Omental fat pad (tissue), 4 donors: ENCODE measurements around the gene JMJD1C. TPM values are rescaled to one million over a fixed set of nuclear protein-coding genes. Genes with fewer than 3 reads are reported as not detected.

ENCODE experiments used
- ATAC-seq: fragments of 150-250 bp; one replicate; pipeline ENCODE4 v1.9.1; 2016; ENCODE audit warnings: mild to moderate bottlenecking, moderate library complexity; ENCODE audit not compliant: low FRiP score
- DNase-seq: peaks from one replicate; pipeline ENCODE4 v3.0.0-alpha.2; 2019; ENCODE audit warnings: low spot score
- CTCF ChIP-seq, 3 donors: fragments of 450-650 bp; IDR thresholded peaks; one replicate each; pipeline ENCODE4 v1.5.1; 2016 to 2017; ENCODE audit warnings: antibody characterized with exemption in 3 of 3, mild to moderate bottlenecking in 3 of 3, moderate library complexity in 2 of 3
- total RNA-seq, 4 donors: library from RNA; depleted of rRNA; stranded (reverse); fragments of >200 nt; gene quantifications; one replicate each; pipeline ENCODE4 v1.1.0, GENCODE V29; 2016

Gene JMJD1C
- total RNA-seq, 4 donors from 2014 or later, result 99.8 to 179 (median 149) TPM

DNA sequence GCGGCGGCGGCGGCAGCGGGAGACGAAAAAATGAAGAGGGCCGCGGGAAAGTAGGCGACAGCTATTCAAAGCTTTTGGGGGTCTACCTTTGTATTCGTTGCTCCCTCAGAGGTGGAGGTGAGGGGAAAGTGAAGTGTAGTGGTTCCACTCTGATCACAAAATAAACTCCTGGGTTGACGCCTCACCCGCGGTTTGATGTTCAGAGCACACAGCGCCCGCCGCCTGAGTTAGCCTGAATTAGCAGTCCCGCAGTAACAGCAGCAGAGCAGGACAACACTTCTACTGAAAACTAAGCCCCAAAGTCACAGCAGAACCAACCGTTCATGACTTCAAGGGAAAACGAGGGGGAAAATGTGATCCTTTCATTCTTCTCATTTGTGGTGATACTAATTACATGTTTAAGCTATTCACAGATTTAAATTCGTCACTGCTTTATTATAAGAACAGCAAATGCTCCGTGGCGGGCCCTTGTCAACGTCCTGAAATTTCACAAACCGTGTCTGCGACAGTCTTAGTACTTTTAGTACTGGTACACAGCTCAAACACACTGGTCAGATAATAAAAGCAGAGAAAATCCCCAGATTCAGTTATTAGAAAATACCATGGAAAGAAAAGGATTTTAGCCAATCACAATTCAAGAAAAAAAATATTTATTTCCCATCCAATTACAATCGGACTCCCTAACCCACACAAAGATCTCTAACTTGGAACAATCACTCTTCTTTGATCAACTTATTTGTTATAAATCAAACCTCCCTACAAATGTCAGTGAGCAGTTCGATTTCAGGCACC is 563 bp upstream of the JMJD1C start:
- peak; percentile 25 for ATAC-seq
- no peak for TF ChIP-seq CTCF (IDR thresholded peaks at IDR 0.05)
- DNase-seq, result peak; percentile 35

GRCh38 chr10:63464402-63465292 is 1.1 kb downstream of the JMJD1C start:
- TF ChIP-seq CTCF (IDR thresholded peaks at IDR 0.05), result no peak
- DNase-seq (no peak), ATAC-seq (peak; percentile 55)

GRCh38 chr10:63462442-63462841 is 3.3 kb downstream of the JMJD1C start:
- TF ChIP-seq CTCF (IDR thresholded peaks at IDR 0.05), result no peak
- ATAC-seq (no peak), DNase-seq (no peak)

GRCh38 chr10:63458177-63458576 is 7.6 kb downstream of the JMJD1C start:
- no peak for DNase-seq
- no peak for TF ChIP-seq CTCF (IDR thresholded peaks at IDR 0.05)
- no peak for ATAC-seq

- ATAC-seq (no peak), DNase-seq (no peak)
- TF ChIP-seq CTCF (IDR thresholded peaks at IDR 0.05), result no peak
Measured at GRCh38 chr10:63457594-63457993, 8.2 kb downstream of the JMJD1C start.

DNA sequence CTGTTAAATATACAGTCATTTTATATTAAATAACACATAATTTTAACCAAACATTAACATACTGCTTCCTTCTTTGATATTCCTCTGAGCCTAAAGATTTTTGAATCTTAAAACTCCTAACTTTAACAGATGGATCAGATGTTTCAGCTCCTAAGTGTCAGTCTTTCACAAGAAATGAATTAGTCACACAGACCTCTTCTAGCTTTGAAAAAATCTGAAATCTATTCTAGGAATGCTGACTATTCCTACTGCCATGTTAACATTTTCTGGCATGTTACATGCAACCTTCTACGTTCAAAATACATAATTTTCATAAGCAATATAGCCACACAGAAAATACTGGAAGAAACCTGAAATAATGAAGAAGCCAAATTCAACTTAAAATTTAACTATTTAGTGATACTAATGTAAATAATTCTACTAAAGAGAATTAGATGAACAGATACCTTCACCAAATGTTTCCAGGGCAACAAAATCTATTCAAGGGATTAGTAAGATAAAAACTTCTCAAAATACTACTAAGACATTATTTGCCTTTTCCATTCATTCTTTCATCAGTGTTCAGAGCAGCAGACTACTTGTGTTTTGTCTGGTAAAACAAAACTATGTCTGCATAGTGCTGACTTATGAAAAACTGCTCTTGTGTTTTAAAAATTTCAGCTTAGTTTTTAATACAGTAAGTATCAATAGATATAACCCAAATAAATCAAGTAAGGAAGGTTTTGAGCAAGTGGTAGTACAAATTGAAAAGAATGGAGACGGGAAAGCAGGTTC is 9.2 kb downstream of the JMJD1C start:
- ATAC-seq (peak; percentile 80), DNase-seq (no peak)
- no peak for TF ChIP-seq CTCF (IDR thresholded peaks at IDR 0.05)
